MM.1S (cell line): ENCODE results near the gene SULF2.

Source experiments
- DNase-seq: peaks from one replicate; pipeline ENCODE4 v3.0.0-alpha.2; 2015
- H2AFZ ChIP-seq: fragments of 300-600 bp; sonication (generic); 2 replicates; pipeline ENCODE4 v1.6.0; 2016; ENCODE audit warnings: antibody characterized with exemption, low read length
- H3F3A ChIP-seq: fragments of 300-600 bp; sonication (generic); 2 replicates; pipeline ENCODE4 v1.6.1; 2016; ENCODE audit warnings: mild to moderate bottlenecking, antibody characterized with exemption, low read length, moderate library complexity, mixed read lengths; ENCODE audit not compliant: insufficient read depth
- H3K27ac ChIP-seq: fragments of 300-600 bp; sonication (generic); 2 replicates; pipeline ENCODE4 v1.5.1; 2016; ENCODE audit warnings: mild to moderate bottlenecking, low read length
- H3K27me3 ChIP-seq: fragments of 300-600 bp; sonication (generic); replicated peaks from 2 replicates; pipeline ENCODE4 v1.6.0; 2016; ENCODE audit warnings: low read length; ENCODE audit not compliant: insufficient read depth
- H3K36me3 ChIP-seq: fragments of 300-600 bp; sonication (generic); replicated peaks from 2 replicates; pipeline ENCODE4 v1.6.1; 2016; ENCODE audit warnings: mild to moderate bottlenecking, low read length, mixed read lengths; ENCODE audit not compliant: insufficient read depth
- H3K4me1 ChIP-seq: fragments of 300-600 bp; sonication (generic); 2 replicates; pipeline ENCODE4 v1.6.1; 2016; ENCODE audit warnings: low read length, mixed read lengths
- H3K4me2 ChIP-seq: fragments of 300-600 bp; sonication (generic); 2 replicates; pipeline ENCODE4 v1.6.0; 2016; ENCODE audit warnings: low read depth, low read length
- H3K4me3 ChIP-seq: fragments of 300-600 bp; sonication (generic); 2 replicates; pipeline ENCODE4 v1.5.1; 2016; ENCODE audit warnings: low read length, mixed read lengths
- H3K79me2 ChIP-seq: fragments of 300-600 bp; sonication (generic); 2 replicates; pipeline ENCODE4 v1.6.1; 2016; ENCODE audit warnings: mixed run types, low read length, mixed read lengths
- H3K9ac ChIP-seq: fragments of 300-600 bp; sonication (generic); 2 replicates; pipeline ENCODE4 v1.6.1; 2016; ENCODE audit warnings: low read length, mixed read lengths
- H3K9me2 ChIP-seq: fragments of 300-600 bp; sonication (generic); replicated peaks from 2 replicates; pipeline ENCODE4 v1.6.1; 2016; ENCODE audit warnings: mild to moderate bottlenecking, low read length, mixed read lengths; ENCODE audit not compliant: insufficient read depth
- H3K9me3 ChIP-seq: fragments of 300-600 bp; sonication (generic); replicated peaks from 2 replicates; pipeline ENCODE4 v1.6.1; 2016; ENCODE audit warnings: mild to moderate bottlenecking, low read length, mixed read lengths; ENCODE audit not compliant: insufficient read depth
- H4K20me1 ChIP-seq: fragments of 300-600 bp; sonication (generic); 2 replicates; pipeline ENCODE4 v1.6.1; 2016; ENCODE audit warnings: mild to moderate bottlenecking, low read length, moderate library complexity, mixed read lengths; ENCODE audit not compliant: insufficient read depth
- CTCF ChIP-seq: fragments of 300-600 bp; sonication (generic); IDR thresholded peaks from 2 replicates; pipeline ENCODE4 v1.5.1; 2016; ENCODE audit warnings: antibody characterized with exemption, low read length, mixed read lengths
- EZH2 ChIP-seq: fragments of 300-600 bp; sonication (generic); optimal IDR thresholded peaks from 2 replicates; pipeline ENCODE3; 2017; ENCODE audit warnings: low read depth, mild to moderate bottlenecking, antibody characterized with exemption, low read length, mixed read lengths
- EZH2phosphoT487 ChIP-seq: fragments of 300-600 bp; sonication (generic); IDR thresholded peaks from 2 replicates; pipeline ENCODE4 v1.6.1; 2018; ENCODE audit warnings: antibody characterized with exemption, low read length

Gene SULF2

GRCh38 chr20:47791084-47791599 lies 5.9 kb upstream of the SULF2 start:
- no peak overlapping the region for H3K27ac ChIP-seq
- no peak overlapping the region for H3K9ac ChIP-seq
- H3K4me3 ChIP-seq = no peak overlapping the region
- H3K9me3 ChIP-seq = no peaks in the 10 kb centered on the region
- H3K9me2 ChIP-seq = no peaks in the 10 kb centered on the region
- no peak for DNase-seq
- peaks cover 13% of the 10 kb centered on the region for H3K4me1 ChIP-seq
- no peak overlapping the region for H2AFZ ChIP-seq
- H4K20me1 ChIP-seq = no peaks in the 10 kb centered on the region
- H3K27me3 ChIP-seq = no peaks in the 10 kb centered on the region
- H3K79me2 ChIP-seq = no peaks in the 10 kb centered on the region
- TF ChIP-seq EZH2phosphoT487 = no peak
- no peak for TF ChIP-seq EZH2
- TF ChIP-seq CTCF = no peak
- H3K4me2 ChIP-seq = no peak overlapping the region
- no peaks in the 10 kb centered on the region for H3K36me3 ChIP-seq
- H3F3A ChIP-seq = peaks cover 10% of the 10 kb centered on the region

GRCh38 chr20:47790580-47790965 lies 5.3 kb upstream of the SULF2 start:
- H3K79me2 ChIP-seq = no peaks in the 10 kb centered on the region
- H3K9me2 ChIP-seq = no peaks in the 10 kb centered on the region
- no peak overlapping the region for H3K4me3 ChIP-seq
- H3K4me2 ChIP-seq = no peak overlapping the region
- H3K9ac ChIP-seq = no peak overlapping the region
- peaks cover 14% of the 10 kb centered on the region for H3F3A ChIP-seq
- no peak overlapping the region for H2AFZ ChIP-seq
- no peaks in the 10 kb centered on the region for H3K9me3 ChIP-seq
- no peaks in the 10 kb centered on the region for H4K20me1 ChIP-seq
- DNase-seq = no peak
- H3K27ac ChIP-seq = no peak overlapping the region; the same call in 1 of the 2 replicates
- no peaks in the 10 kb centered on the region for H3K27me3 ChIP-seq
- H3K36me3 ChIP-seq = no peaks in the 10 kb centered on the region
- peaks cover 13% of the 10 kb centered on the region for H3K4me1 ChIP-seq
- TF ChIP-seq EZH2 = no peak
- TF ChIP-seq CTCF = no peak
- TF ChIP-seq EZH2phosphoT487 = no peak

- Histone ChIP-seq H3K79me2 (no peaks in the 10 kb centered on the region), H3K36me3 (no peaks in the 10 kb centered on the region), H3F3A (peaks cover 14% of the 10 kb centered on the region), H3K27ac (no peak overlapping the region), H3K9me3 (no peaks in the 10 kb centered on the region), H4K20me1 (no peaks in the 10 kb centered on the region), H3K4me1 (peaks cover 13% of the 10 kb centered on the region), H3K27me3 (no peaks in the 10 kb centered on the region), H3K4me2 (no peak overlapping the region), H3K4me3 (no peak overlapping the region), H3K9me2 (no peaks in the 10 kb centered on the region), H3K9ac (no peak overlapping the region), H2AFZ (no peak overlapping the region)
- no peak for TF ChIP-seq EZH2phosphoT487
- TF ChIP-seq EZH2 = no peak
- TF ChIP-seq CTCF = no peak
- DNase-seq = no peak
These were observed 4.7 kb upstream of the SULF2 start for GRCh38 chr20:47789764-47790579.
